HepG2 (cell line): ENCODE results near the gene NYAP2. TPM values are rescaled to one million over a fixed set of nuclear protein-coding genes. Genes with fewer than 3 reads are reported as not detected.

Experiments used
- ATAC-seq: fragments of 200-7000 bp; cut with Tn5 transposase; 3 replicates; pipeline ENCODE4 v1.9.1; 2020; ENCODE audit warnings: mild to moderate bottlenecking, moderate library complexity
- BruUV-seq: library from RNA; stranded (reverse); fragments of 400-500 nt; replicated peaks from 2 replicates; lab custom pipeline; 2021; lab: Mats Ljungman, UMichigan
- CTCF ChIA-PET: fragments of 300-600 bp; formaldehyde crosslinking; extraction: SDS; loops from one replicate; lab custom pipeline; 2021; ENCODE audit warnings: low total read pairs, inconsistent platforms, low intra/inter-chr PET ratio; lab: Yijun Ruan, JAX
- POLR2A ChIA-PET: fragments of 350-600 bp; sonication (Branson Sonifier 250); formaldehyde crosslinking; loops from one replicate; lab custom pipeline; 2020; ENCODE audit warnings: antibody characterized with exemption, inconsistent platforms; lab: Yijun Ruan, JAX
- DNase-seq: peaks from one replicate; pipeline ENCODE4 v3.0.0-alpha.2; 2015; ENCODE audit warnings: low spot score
- FAIRE-seq: peaks from 3 replicates; lab custom pipeline; 2011; peaks lifted over from hg19 to GRCh38; lab: Jason Lieb, UNC
- H2AFZ ChIP-seq: one replicate; pipeline ENCODE4 v1.6.1; 2011; ENCODE audit warnings: low read length, inconsistent platforms
- H3K27ac ChIP-seq: fragments of 300-600 bp; 3 replicates; pipeline ENCODE4 v1.8.0; 2011; ENCODE audit warnings: mixed run types, mild to moderate bottlenecking, mixed read lengths, low read length, inconsistent platforms; ENCODE audit not compliant: insufficient read depth; ENCODE audit errors: extremely low read length
- H3K27me3 ChIP-seq, 2 experiments: fragments of 200-600 bp in 1 of 2; 2 replicates in 1 of 2; 3 replicates in 1 of 2; pipeline versions ENCODE4 v1.6.0 to v1.8.0; 2011; ENCODE audit warnings: low read length in 2 of 2, mild to moderate bottlenecking in 2 of 2, moderate library complexity in 2 of 2, inconsistent platforms in 1 of 2; ENCODE audit not compliant: insufficient read depth in 2 of 2, control insufficient read depth in 1 of 2
- H3K36me3 ChIP-seq, 2 experiments: fragments of 200-600 bp in 1 of 2; replicated peaks in 1 of 2; 2 replicates in 1 of 2; 3 replicates in 1 of 2; pipeline versions ENCODE4 v1.5.1 to v1.8.0; 2011; ENCODE audit warnings: low read length in 2 of 2, inconsistent platforms in 1 of 2; ENCODE audit not compliant: insufficient read depth in 2 of 2, control insufficient read depth in 1 of 2
- H3K4me1 ChIP-seq: 2 replicates; pipeline ENCODE4 v1.5.1; 2012; ENCODE audit warnings: low read length, inconsistent platforms; ENCODE audit not compliant: insufficient read depth
- H3K4me2 ChIP-seq: 2 replicates; pipeline ENCODE4 v1.6.0; 2011; ENCODE audit warnings: low read depth, low read length, inconsistent platforms
- H3K4me3 ChIP-seq, 3 experiments: fragments of 200-600 bp in 1 of 3; sonication (generic), shearing (Covaris generic) in 1 of 3; replicated peaks in 1 of 3; 2 replicates each; pipeline ENCODE4 v1.5.1; 2011 to 2016; ENCODE audit warnings: low read length in 3 of 3, inconsistent platforms in 2 of 3, low read depth in 2 of 3, mild to moderate bottlenecking in 2 of 3, control low read depth in 1 of 3, mixed read lengths in 1 of 3; ENCODE audit not compliant: insufficient read depth in 1 of 3
- H3K79me2 ChIP-seq: one replicate; pipeline ENCODE4 v1.6.1; 2011; ENCODE audit warnings: low read length, inconsistent platforms; ENCODE audit not compliant: insufficient read depth
- H3K9ac ChIP-seq: 2 replicates; pipeline ENCODE4 v1.6.0; 2011; ENCODE audit warnings: mild to moderate bottlenecking, low read depth, low read length, inconsistent platforms; ENCODE audit not compliant: insufficient read depth
- H3K9me3 ChIP-seq: 2 replicates; pipeline ENCODE4 v1.5.1; 2012; ENCODE audit warnings: mild to moderate bottlenecking, low read length
- H4K20me1 ChIP-seq: 2 replicates; pipeline ENCODE4 v1.6.0; 2011; ENCODE audit warnings: inconsistent platforms, mild to moderate bottlenecking, low read length, moderate library complexity; ENCODE audit not compliant: insufficient read depth
- ARID5B ChIP-seq: IDR thresholded peaks from 2 replicates; pipeline ENCODE4 v1.4.0; 2020; ENCODE audit warnings: mild to moderate bottlenecking, missing genetic modification reagents
- NR1H2 ChIP-seq: sonication (generic); formaldehyde crosslinking; IDR thresholded peaks from 2 replicates; pipeline ENCODE4 v1.8.1; 2022; ENCODE audit warnings: low read depth, missing genetic modification reagents, borderline replicate concordance
- TRAFD1 ChIP-seq: sonication (generic); formaldehyde crosslinking; IDR thresholded peaks from 2 replicates; pipeline ENCODE4 v1.5.1; 2020; ENCODE audit warnings: missing genetic modification reagents, mild to moderate bottlenecking, borderline replicate concordance
- WGBS: methylation state at CpG from one replicate; pipeline ENCODE4 v1.1.6; 2017; ENCODE audit warnings: low lambda C conversion rate; 5-methylcytosine and 5-hydroxymethylcytosine counted together
- in situ Hi-C: cut with HindIII; loops from 2 replicates; pipeline ENCODE4 v1.10.0; 2017; ENCODE audit warnings: low pct_unique_long_range_greater_than_20kb; ENCODE audit not compliant: extremely low pct_ligation_motif_present
- intact Hi-C: fragments of 100-400 bp; cut with micrococcal nuclease; formaldehyde crosslinking; loops from one replicate; pipeline ENCODE4 v1.10.0; 2022; ENCODE audit not compliant: unreplicated experiment
- polyA plus RNA-seq, 8 experiments: library from polyadenylated mRNA; depleted of rRNA in 3 of 8; stranded (reverse) in 7 of 8; unstranded in 1 of 8; fragments of >200 nt; fragmentation: Illumina TruSeq in 4 of 8; extraction: Trizol in 4 of 8; gene quantifications; 2 replicates each; pipeline versions ENCODE4 v1.2.1 to v1.2.3, GENCODE V29; 2011 to 2016; ENCODE audit warnings: low read depth in 4 of 8, missing spikeins in 1 of 8, mixed read lengths in 1 of 8; ENCODE audit not compliant: insufficient read depth in 1 of 8
- total RNA-seq, 5 experiments: library from RNA; depleted of rRNA; stranded (reverse); fragments of >200 nt; fragmentation: Illumina TruSeq; extraction: Trizol; gene quantifications; 2 replicates each; pipeline ENCODE4 v1.2.3, GENCODE V29; 2016; ENCODE audit warnings: low read depth in 1 of 5

Gene NYAP2
- total and polyA plus RNA-seq, 2 of the 13 experiments (the other 11 are each of a cell fraction or from before 2014, with no cell fraction given): not detected

- BruUV-seq: no TSS peak
- no peaks in the 10 kb centered on the region for H3K27me3 ChIP-seq
- TF ChIP-seq ARID5B (CRISPR knock-in tag) (no peak), TRAFD1 (CRISPR knock-in tag) (no peak), NR1H2 (CRISPR knock-in tag) (no peak)
- no peak overlapping the region for H3K4me2 ChIP-seq
- no peak for FAIRE-seq
- WGBS: 0% methylated on average over 2 of the region's 2 CpGs
- H3K36me3 ChIP-seq: no peaks in the 10 kb centered on the region
- H3K4me3 ChIP-seq: no peak overlapping the region
- no peak overlapping the region for H2AFZ ChIP-seq
- H3K4me1 ChIP-seq: no peaks in the 10 kb centered on the region
- ChIA-PET POLR2A (no interaction called here), CTCF (no interaction called here)
- in situ Hi-C loops: no loop called here
- H3K27ac ChIP-seq: no peak overlapping the region
- ATAC-seq: no peak
- no peak for DNase-seq
- H3K79me2 ChIP-seq: no peaks in the 10 kb centered on the region
- no peak overlapping the region for H3K9ac ChIP-seq
- no peaks in the 10 kb centered on the region for H4K20me1 ChIP-seq
- no peaks in the 10 kb centered on the region for H3K9me3 ChIP-seq
- intact Hi-C loops: no loop called here
These were observed 14.3 kb downstream of the NYAP2 start for GRCh38 chr2:225413786-225414185.
